NB4 (cell line): Measurements from ENCODE around the gene CLSTN3.
A peak's percentile ranks its signal among the peaks of the same experiment; 100 is the strongest.

Source experiments
- DNase-seq: peaks from one replicate; pipeline ENCODE4 v3.0.0; 2010; ENCODE audit warnings: low read depth
- H3K4me3 ChIP-seq: one replicate; pipeline ENCODE4 v1.5.1; 2011; ENCODE audit warnings: mild to moderate bottlenecking, low read depth, low read length, moderate library complexity
- CTCF ChIP-seq: IDR thresholded peaks from one replicate; pipeline ENCODE4 v1.5.1; 2012; ENCODE audit warnings: low read depth, low read length
- MAX ChIP-seq: IDR thresholded peaks from 2 replicates; pipeline ENCODE4 v1.6.1; 2011; ENCODE audit warnings: low read depth, low read length
- MYC ChIP-seq: IDR thresholded peaks from 2 replicates; pipeline ENCODE4 v1.6.1; 2011; ENCODE audit warnings: low read depth, low read length
- POLR2A ChIP-seq: IDR thresholded peaks from 2 replicates; pipeline ENCODE4 v1.6.1; 2011; ENCODE audit warnings: mild to moderate bottlenecking; ENCODE audit not compliant: insufficient read length; ENCODE audit errors: extremely low read depth

CLSTN3 gene

GRCh38 chr12:7091171-7091570 lies 39.0 kb upstream of the CLSTN3 start:
- no peak overlapping the region for H3K4me3 ChIP-seq
- no peak for DNase-seq
- TF ChIP-seq CTCF (no peak), MAX (no peak), MYC (no peak), POLR2A (no peak)

- DNase-seq = no peak
- TF ChIP-seq CTCF (no peak), MAX (no peak)
- no peak overlapping the region for H3K4me3 ChIP-seq
Observed at GRCh38 chr12:7091660-7092228, 38.4 kb upstream of the CLSTN3 start.

- no peak within 1 kb of the TSS for H3K4me3 ChIP-seq
- TF ChIP-seq CTCF = peak; percentile 88
- no peak for TF ChIP-seq MAX
- no peak for TF ChIP-seq POLR2A
- TF ChIP-seq MYC = no peak
- DNase-seq = peak; percentile 61
Observed at GRCh38 chr12:7092229-7092985, 37.8 kb upstream of the CLSTN3 start, which contains the start of gene C1R. Gene C1R (minus strand): TSS chr12:7092445. CDS start chr12:7092388, 57 bp downstream.

- TF ChIP-seq CTCF = no peak
- TF ChIP-seq MAX = no peak
- TF ChIP-seq MYC = no peak
- TF ChIP-seq POLR2A = no peak
- H3K4me3 ChIP-seq = no peak overlapping the region
- DNase-seq = no peak
Observed at GRCh38 chr12:7092986-7093460, 37.1 kb upstream of the CLSTN3 start.

- TF ChIP-seq MYC (no peak), POLR2A (no peak), CTCF (no peak), MAX (no peak)
- no peak for DNase-seq
- no peak overlapping the region for H3K4me3 ChIP-seq
Observed at GRCh38 chr12:7093486-7093885, 36.7 kb upstream of the CLSTN3 start.
